ENCODE data around the gene C1QTNF1.

C1QTNF1 gene

GRCh38 chr17:78988152-78988551 lies 35.8 kb upstream of the C1QTNF1 start:
- no peak for DNase-seq (ENCODE audit: low read depth)
- TF ChIP-seq CTCF (conservative IDR thresholded peaks at IDR 0.05; ENCODE audit: low read depth, low read length) = no peak
- no peak overlapping the region for H3K4me3 ChIP-seq (ENCODE audit: low read depth, low read length)

GRCh38 chr17:78990349-78991016 lies 33.5 kb upstream of the C1QTNF1 start:
- no peak for TF ChIP-seq CTCF (conservative IDR thresholded peaks at IDR 0.05; ENCODE audit: low read depth, low read length)
- DNase-seq (ENCODE audit: low read depth) = no peak
- H3K4me3 ChIP-seq (ENCODE audit: low read depth, low read length) = no peak overlapping the region

DNA sequence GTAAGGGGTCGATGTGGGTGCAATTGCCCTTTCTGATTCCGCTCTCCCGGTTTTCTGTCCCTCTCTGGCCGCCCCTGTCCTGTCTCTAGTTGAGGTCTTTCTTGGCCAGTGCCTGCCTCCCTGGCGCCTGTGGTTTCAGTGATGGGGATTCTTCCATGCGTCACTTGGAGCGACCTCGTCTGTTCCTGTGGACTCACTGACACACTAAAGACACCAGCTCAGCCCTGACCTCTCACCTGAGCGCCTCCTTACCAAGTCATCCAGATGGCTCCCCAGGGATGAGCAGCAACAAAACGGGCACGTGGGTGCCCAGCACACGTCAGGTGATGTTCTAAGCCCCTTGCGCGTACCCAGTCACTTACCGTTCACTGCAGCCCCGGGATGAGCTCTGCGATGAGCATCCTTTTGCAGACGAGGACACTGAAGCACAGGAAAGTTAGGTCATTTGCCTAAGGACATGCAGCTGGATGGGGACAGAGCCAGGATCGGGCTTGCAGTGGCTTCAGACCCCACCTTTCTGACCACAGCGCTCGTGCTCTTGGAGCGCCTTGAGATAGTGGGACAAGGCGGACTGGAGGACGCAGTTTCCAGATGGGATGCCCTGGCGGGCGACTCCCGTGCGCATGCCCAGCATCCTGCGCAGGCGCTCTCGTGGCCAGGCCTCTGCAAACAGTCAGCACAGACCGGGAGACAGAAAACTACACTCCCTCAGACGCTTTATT lies 32.8 kb upstream of the C1QTNF1 start:
- no peak for DNase-seq (ENCODE audit: low read depth)
- no peak for TF ChIP-seq CTCF (conservative IDR thresholded peaks at IDR 0.05; ENCODE audit: low read depth, low read length)
- no peak overlapping the region for H3K4me3 ChIP-seq (ENCODE audit: low read depth, low read length)

DNA sequence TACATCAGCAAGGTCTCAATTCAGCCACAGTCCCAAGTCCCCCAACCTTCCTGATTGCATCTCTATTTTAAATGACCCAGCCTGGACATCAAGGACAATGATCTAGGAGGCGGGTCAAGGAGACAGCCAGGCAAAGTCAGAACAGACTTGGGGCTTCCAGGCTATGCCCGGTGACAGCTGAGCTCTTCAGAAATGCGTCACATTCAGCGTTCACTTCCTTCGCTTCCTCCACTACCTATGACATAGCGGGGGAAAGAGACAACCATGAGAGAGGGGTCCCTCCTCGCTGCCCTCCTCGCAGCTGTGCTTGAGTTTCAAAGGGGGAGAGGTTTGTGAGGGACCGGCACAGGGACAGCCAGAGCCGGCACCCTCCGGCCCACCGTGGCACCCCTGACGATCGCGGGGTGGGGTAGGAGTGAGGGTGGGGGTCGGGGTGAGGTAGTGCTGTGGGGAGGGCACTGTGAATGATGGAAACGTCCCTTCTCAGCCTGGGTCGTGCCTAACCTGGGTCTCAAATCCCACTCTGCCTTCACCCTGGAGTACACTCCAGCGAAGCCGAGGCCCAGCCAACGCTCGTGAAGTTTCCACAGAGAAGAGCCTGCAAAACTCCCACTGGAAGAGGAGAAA lies 31.9 kb upstream of the C1QTNF1 start:
- H3K4me3 ChIP-seq (ENCODE audit: low read depth, low read length) = no peak overlapping the region
- no peak for DNase-seq (ENCODE audit: low read depth)
- TF ChIP-seq CTCF (conservative IDR thresholded peaks at IDR 0.05; ENCODE audit: low read depth, low read length) = no peak

GRCh38 chr17:78992542-78993212 lies 31.3 kb upstream of the C1QTNF1 start:
- TF ChIP-seq CTCF (conservative IDR thresholded peaks at IDR 0.05; ENCODE audit: low read depth, low read length) = no peak
- no peak for DNase-seq (ENCODE audit: low read depth)

DNA sequence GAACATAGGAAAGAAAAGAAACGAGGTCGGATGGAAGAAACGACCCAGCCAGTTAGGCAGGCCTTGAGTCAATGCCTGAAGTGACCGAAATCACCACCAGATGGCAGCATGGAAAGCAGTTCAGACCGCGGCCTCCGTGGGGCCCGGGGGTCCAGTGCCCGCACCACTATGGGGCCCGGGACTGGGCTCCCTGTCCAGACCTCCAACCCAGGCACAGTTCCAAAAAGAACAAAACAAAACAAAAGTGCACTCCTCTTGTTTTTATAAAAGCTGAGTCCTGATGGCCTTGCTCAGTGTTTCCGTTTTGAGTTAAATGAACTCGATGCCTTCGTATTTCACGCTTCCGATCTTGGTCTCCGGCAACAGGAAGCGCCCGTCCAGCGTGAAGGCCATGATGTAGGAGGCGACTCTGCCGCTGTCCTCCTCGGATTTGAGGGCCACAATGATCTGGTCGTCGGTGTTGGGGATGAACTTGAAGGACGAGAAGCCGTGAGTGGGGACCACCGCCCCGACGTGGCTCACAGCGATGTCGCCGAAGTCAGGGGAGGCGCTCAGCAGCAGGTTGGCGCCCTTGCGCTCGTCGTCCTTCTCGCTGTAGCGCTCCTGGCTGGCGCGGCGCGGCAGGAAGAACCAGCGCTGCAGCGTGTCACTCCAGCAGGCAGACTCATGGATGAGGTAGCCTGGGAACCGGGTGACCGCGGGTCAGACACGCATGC lies 30.6 kb upstream of the C1QTNF1 start:
- peak; percentile 68 for DNase-seq (ENCODE audit: low read depth)

More at GRCh38 chr17:78992542-78993212, 31.3 kb upstream of the C1QTNF1 start:
- H3K4me3 ChIP-seq (ENCODE audit: low read depth, low read length) = no peak overlapping the region

More for the DNA sequence above, 30.6 kb upstream of the C1QTNF1 start:
- TF ChIP-seq CTCF (conservative IDR thresholded peaks at IDR 0.05; ENCODE audit: low read depth, low read length) = peak; percentile 81
- no peak overlapping the region for H3K4me3 ChIP-seq (ENCODE audit: low read depth, low read length)

All from choroid plexus epithelial cell (primary cell).